DOHH2 (cell line): ENCODE results near the gene ZSWIM5.

ENCODE experiments used
- H3F3A ChIP-seq: fragments of 200-600 bp; sonication (generic), shearing (Covaris generic); 2 replicates; pipeline ENCODE4 v1.6.0; 2016; ENCODE audit warnings: antibody characterized with exemption, mild to moderate bottlenecking; ENCODE audit not compliant: control insufficient read depth, insufficient read depth
- H3K27ac ChIP-seq: fragments of 200-600 bp; sonication (generic); 2 replicates; pipeline ENCODE4 v1.5.1; 2014; ENCODE audit warnings: low read depth, mild to moderate bottlenecking, low read length, moderate library complexity
- H3K27me3 ChIP-seq: fragments of 200-600 bp; sonication (generic); 2 replicates; pipeline ENCODE4 v1.6.1; 2014; ENCODE audit warnings: mild to moderate bottlenecking, low read length, mixed read lengths; ENCODE audit not compliant: control insufficient read depth
- H3K36me3 ChIP-seq: fragments of 200-600 bp; sonication (generic); 2 replicates; pipeline ENCODE4 v1.6.1; 2014; ENCODE audit warnings: mild to moderate bottlenecking, low read length, moderate library complexity, mixed read lengths; ENCODE audit not compliant: control insufficient read depth
- H3K4me1 ChIP-seq: fragments of 200-600 bp; sonication (generic); 2 replicates; pipeline ENCODE4 v1.6.1; 2014; ENCODE audit warnings: mild to moderate bottlenecking, low read length, mixed read lengths; ENCODE audit not compliant: control insufficient read depth
- H3K4me2 ChIP-seq: fragments of 200-600 bp; sonication (generic); 2 replicates; pipeline ENCODE4 v1.6.0; 2014; ENCODE audit warnings: mild to moderate bottlenecking, low read length, moderate library complexity
- H3K4me3 ChIP-seq: fragments of 200-600 bp; sonication (generic); 2 replicates; pipeline ENCODE4 v1.5.1; 2014; ENCODE audit warnings: mild to moderate bottlenecking, low read length, mixed read lengths
- H3K79me2 ChIP-seq: fragments of 200-600 bp; sonication (generic); 2 replicates; pipeline ENCODE4 v1.6.1; 2014; ENCODE audit warnings: mild to moderate bottlenecking, low read length, mixed read lengths; ENCODE audit not compliant: control insufficient read depth
- H3K9me2 ChIP-seq: fragments of 200-600 bp; sonication (generic); replicated peaks from 2 replicates; pipeline ENCODE4 v1.6.1; 2014; ENCODE audit warnings: mild to moderate bottlenecking, low read length, mixed read lengths; ENCODE audit not compliant: control insufficient read depth
- H3K9me3 ChIP-seq: fragments of 200-600 bp; sonication (generic); 2 replicates; pipeline ENCODE4 v1.6.1; 2014; ENCODE audit warnings: antibody characterized with exemption, low read length, mixed read lengths; ENCODE audit not compliant: control insufficient read depth, insufficient read depth
- H4K20me1 ChIP-seq: fragments of 200-600 bp; sonication (generic); 2 replicates; pipeline ENCODE4 v1.6.0; 2014; ENCODE audit warnings: low read depth, mild to moderate bottlenecking, antibody characterized with exemption, low read length, moderate library complexity; ENCODE audit not compliant: control insufficient read depth, insufficient read depth
- EZH2phosphoT487 ChIP-seq: fragments of 200-600 bp; sonication (generic); IDR thresholded peaks from 2 replicates; pipeline ENCODE4 v1.6.1; 2017; ENCODE audit warnings: borderline replicate concordance, mild to moderate bottlenecking, antibody characterized with exemption, low read length, moderate library complexity, mixed read lengths
- TF ChIP-seq, protein P1 (sequence below): fragments of 200-600 bp; sonication (generic); IDR thresholded peaks from one replicate; pipeline ENCODE4 v1.5.1; 2014; ENCODE audit warnings: antibody characterized with exemption, mild to moderate bottlenecking, low read depth, low read length; ENCODE audit not compliant: poor library complexity, severe bottlenecking

The ZSWIM5 gene

DNA sequence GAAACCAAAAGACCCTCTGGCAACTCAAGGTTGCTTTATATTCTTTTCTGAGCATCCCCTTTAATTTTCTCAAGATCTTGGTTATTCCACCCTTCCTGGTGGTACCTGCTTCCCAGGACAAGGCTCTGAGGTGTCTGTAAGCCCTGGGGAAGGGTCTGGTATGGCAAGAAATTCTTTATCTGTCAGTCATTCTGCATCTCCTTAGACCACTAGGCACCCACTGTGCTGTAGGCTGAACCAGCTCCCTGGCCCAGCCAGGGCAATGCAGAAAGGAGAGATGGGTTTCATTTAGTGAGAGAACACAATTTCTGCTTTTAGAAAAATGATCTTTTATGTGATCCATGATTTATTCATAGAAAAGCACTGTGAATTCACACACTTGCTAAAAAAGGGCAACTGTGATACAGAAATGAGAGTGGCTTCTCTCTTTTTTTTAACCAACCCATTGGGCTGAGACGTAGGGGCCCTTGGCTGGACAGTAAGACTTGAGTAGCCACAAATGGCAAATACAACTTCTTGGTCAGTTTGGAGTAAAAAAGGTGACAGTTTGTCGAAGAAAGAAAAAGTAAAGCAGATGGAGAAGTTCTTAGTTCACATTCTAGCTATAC lies 190.2 kb downstream of the ZSWIM5 start:
- H3K4me3 ChIP-seq: no peak overlapping the region
- no peak overlapping the region for H3K4me2 ChIP-seq
- H3K27ac ChIP-seq: no peak overlapping the region
- H3K4me1 ChIP-seq: peaks cover 22% of the 10 kb centered on the region
- TF ChIP-seq EZH2phosphoT487: no peak
- TF ChIP-seq, protein P1, sequence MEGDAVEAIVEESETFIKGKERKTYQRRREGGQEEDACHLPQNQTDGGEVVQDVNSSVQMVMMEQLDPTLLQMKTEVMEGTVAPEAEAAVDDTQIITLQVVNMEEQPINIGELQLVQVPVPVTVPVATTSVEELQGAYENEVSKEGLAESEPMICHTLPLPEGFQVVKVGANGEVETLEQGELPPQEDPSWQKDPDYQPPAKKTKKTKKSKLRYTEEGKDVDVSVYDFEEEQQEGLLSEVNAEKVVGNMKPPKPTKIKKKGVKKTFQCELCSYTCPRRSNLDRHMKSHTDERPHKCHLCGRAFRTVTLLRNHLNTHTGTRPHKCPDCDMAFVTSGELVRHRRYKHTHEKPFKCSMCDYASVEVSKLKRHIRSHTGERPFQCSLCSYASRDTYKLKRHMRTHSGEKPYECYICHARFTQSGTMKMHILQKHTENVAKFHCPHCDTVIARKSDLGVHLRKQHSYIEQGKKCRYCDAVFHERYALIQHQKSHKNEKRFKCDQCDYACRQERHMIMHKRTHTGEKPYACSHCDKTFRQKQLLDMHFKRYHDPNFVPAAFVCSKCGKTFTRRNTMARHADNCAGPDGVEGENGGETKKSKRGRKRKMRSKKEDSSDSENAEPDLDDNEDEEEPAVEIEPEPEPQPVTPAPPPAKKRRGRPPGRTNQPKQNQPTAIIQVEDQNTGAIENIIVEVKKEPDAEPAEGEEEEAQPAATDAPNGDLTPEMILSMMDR: no peak
- H3K36me3 ChIP-seq: peaks cover 9% of the 10 kb centered on the region
- H3K9me3 ChIP-seq: no peaks in the 10 kb centered on the region
- H3K27me3 ChIP-seq: no peaks in the 10 kb centered on the region
- no peaks in the 10 kb centered on the region for H4K20me1 ChIP-seq
- no peaks in the 10 kb centered on the region for H3K9me2 ChIP-seq
- peaks cover 8% of the 10 kb centered on the region for H3K79me2 ChIP-seq
- no peaks in the 10 kb centered on the region for H3F3A ChIP-seq

DNA sequence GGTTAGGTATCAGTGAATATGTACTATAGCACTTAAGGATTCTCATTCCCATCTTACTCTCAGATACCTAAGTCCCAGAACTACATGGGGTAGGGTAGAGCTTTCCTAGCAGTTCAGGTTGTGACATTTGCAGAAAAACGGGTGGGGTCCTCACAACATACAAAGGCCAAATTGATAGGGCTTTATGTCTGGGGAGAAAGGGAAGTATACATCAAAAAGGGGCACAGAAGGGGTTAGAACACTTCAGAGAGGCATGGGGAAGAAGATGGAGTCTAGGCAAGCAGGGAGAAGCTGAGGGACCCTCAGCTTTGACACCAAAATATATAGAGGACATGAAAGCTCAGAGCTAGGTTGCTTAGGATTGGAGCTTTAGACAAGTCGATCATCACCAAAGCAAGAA lies 190.7 kb downstream of the ZSWIM5 start:
- H3K4me2 ChIP-seq: no peak overlapping the region
- peaks cover 9% of the 10 kb centered on the region for H3K36me3 ChIP-seq
- H3K4me1 ChIP-seq: peaks cover 22% of the 10 kb centered on the region
- H3F3A ChIP-seq: no peaks in the 10 kb centered on the region
- H3K27me3 ChIP-seq: no peaks in the 10 kb centered on the region
- no peaks in the 10 kb centered on the region for H4K20me1 ChIP-seq
- H3K9me3 ChIP-seq: no peaks in the 10 kb centered on the region
- H3K27ac ChIP-seq: no peak overlapping the region
- peaks cover 10% of the 10 kb centered on the region for H3K79me2 ChIP-seq
- no peak for TF ChIP-seq EZH2phosphoT487
- TF ChIP-seq, protein P1: no peak
- no peaks in the 10 kb centered on the region for H3K9me2 ChIP-seq
- H3K4me3 ChIP-seq: no peak overlapping the region

DNA sequence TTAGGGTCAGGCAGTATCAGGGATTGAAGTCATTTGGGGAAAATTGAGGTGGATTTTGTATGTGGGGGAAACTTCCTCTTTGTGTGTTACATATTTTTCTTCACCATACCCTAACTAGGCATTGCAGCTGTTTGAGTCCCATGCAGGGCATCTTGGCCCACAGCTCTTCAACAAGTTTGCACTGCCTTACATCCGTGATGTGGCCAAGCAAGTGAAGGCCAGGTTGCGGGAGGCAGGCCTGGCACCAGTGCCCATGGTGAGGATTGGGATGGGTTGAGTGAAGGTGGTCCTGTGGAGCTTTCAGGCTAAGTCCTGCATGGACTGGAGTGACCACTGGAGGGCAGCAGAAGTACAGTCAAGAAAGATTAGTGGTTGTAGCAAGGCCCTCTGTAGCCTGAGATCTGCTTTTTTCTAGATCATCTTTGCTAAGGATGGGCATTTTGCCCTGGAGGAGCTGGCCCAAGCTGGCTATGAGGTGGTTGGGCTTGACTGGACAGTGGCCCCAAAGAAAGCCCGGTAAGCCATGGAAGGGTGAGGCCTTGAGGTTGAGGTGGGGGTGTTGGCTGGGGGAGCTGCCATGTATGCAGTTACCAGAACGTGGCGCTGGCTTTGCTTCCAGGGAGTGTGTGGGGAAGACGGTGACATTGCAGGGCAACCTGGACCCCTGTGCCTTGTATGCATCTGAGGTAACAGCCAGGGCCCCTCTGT lies 191.9 kb downstream of the ZSWIM5 start:
- Histone ChIP-seq H3K79me2 (peaks cover 17% of the 10 kb centered on the region), H3K36me3 (peaks cover 9% of the 10 kb centered on the region), H3K4me3 (no peak overlapping the region), H3F3A (no peaks in the 10 kb centered on the region), H3K27ac (no peak overlapping the region), H3K4me1 (peaks cover 30% of the 10 kb centered on the region), H3K27me3 (no peaks in the 10 kb centered on the region), H3K9me3 (no peaks in the 10 kb centered on the region), H3K9me2 (no peaks in the 10 kb centered on the region), H3K4me2 (no peak overlapping the region), H4K20me1 (no peaks in the 10 kb centered on the region; the same call in 1 of the 2 replicates)
- no peak for TF ChIP-seq EZH2phosphoT487
- TF ChIP-seq, protein P1: peak; percentile 96
